Lung (tissue), 4 donors: ENCODE data around the gene ASAH2. TPM values are rescaled to one million over a fixed set of nuclear protein-coding genes. Genes with fewer than 3 reads are reported as not detected.

ENCODE experiments used
- polyA plus RNA-seq, 2 donors: library from polyadenylated mRNA; stranded (reverse); fragments of 200-250 nt; gene quantifications; one replicate each; pipeline ENCODE4 v1.2.1, GENCODE V29; 2013
- total RNA-seq, 2 donors: library from RNA; depleted of rRNA in 1 of 2; stranded (reverse); fragments of >200 nt in 1 of 2; gene quantifications; one replicate each; pipeline ENCODE4 v1.2.1, GENCODE V29; 2014 to 2021
- donor health status: Bipolar disorder and iron deficiency.
- donor health status: healthy.
- donor health status: DM: yes; HTN: yes; CAD: no.

The ASAH2 gene
- total and polyA plus RNA-seq, 4 donors, result 0.08 to 3.7 (median 1.3) TPM

Other genes starting within 250 kb of the ASAH2 start
- gene WASHC2A, start 183.6 kb downstream of the ASAH2 start, total RNA-seq, result 10 to 100 TPM; 35.9 to 58.3 TPM
- 10 to 100 TPM; 16.2 to 33.9 TPM for gene WASHC2A, start 183.6 kb downstream of the ASAH2 start, polyA plus RNA-seq